ENCODE data around the gene COL9A2.
"Not testable (repeated sequence)": the region's sequence is repeated elsewhere in the genome, so short reads cannot be mapped to it uniquely, and the experiment has no call there.

COL9A2 gene

DNA sequence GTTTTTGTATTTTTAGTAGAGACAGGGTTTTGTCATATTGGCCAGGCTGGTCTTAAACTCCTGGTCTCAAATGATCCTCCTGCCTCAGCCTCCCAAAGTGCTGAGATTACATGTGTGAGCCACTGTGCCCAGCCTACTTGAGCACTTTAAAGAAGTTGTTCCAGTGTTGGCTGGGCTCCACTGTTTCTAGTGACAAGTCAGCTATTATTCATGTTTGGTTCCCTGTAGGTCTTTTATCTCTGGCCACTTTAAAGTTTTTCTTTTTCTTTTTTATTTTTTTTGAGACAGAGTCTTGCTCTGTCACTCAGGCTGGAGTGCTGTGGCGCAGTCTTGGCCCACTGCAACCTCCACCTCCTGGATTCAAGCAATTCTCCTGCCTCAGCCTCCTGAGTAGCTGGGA is 14.3 kb upstream of the COL9A2 start:
- DNase-seq; in situ Hi-C loops (cut with MboI; ENCODE audit: low pct_unique_long_range_greater_than_20kb, low sequenced_read_pairs): not testable (repeated sequence)

DNA sequence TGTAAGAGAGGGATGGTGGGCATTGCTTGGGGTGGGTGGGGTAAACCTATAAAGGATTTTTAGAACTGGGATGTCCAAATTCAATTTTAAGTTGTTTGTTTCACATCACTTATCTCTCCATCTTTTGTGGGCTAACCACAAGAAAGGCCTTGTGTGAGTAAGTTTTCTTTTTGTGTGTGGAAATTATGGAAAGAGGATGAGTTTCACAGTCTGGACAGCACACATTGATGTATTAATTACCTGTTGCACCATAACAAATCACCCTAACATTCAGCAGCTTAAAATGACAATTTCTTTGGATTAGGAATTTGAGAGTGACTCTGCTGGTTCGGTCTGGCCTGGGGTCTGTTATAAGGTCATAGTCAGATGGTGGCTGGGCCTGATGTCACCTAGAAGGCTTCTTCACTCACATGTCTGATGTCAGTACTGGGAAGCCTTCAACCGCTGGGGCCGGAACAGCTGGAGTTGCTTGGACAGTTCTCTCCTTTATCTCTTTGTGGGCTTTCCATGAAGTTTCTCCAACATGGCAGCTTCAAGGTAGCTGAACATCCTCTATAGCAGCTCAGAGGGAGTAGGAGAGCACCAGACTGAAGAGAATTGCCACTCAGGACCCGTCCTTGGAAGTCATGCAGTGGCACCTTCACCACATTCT is 2.0 kb upstream of the COL9A2 start:
- no peak for DNase-seq
- in situ Hi-C loops (cut with MboI; ENCODE audit: low pct_unique_long_range_greater_than_20kb, low sequenced_read_pairs): no loop called here

DNA sequence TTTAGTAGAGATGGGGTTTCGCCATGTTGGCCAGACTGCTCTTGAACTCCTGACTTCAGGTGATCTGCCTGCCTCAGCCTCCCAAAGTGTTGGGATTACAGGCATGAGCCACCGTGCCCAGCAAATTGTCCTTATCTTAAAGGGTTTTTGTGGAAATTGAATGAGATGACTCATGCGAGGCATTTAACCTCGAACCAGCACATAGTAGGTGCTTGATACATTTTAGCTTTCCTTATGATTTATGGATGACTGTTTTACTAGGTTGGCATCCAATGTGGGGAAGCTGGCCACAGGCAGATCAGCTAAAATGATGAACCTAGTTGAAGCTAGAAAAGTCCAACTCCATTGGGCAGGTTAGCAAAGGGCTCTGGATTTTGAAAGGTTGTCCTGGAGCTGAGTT is 1.4 kb upstream of the COL9A2 start:
- DNase-seq: no peak
- in situ Hi-C loops (cut with MboI; ENCODE audit: low pct_unique_long_range_greater_than_20kb, low sequenced_read_pairs): no loop called here

DNA sequence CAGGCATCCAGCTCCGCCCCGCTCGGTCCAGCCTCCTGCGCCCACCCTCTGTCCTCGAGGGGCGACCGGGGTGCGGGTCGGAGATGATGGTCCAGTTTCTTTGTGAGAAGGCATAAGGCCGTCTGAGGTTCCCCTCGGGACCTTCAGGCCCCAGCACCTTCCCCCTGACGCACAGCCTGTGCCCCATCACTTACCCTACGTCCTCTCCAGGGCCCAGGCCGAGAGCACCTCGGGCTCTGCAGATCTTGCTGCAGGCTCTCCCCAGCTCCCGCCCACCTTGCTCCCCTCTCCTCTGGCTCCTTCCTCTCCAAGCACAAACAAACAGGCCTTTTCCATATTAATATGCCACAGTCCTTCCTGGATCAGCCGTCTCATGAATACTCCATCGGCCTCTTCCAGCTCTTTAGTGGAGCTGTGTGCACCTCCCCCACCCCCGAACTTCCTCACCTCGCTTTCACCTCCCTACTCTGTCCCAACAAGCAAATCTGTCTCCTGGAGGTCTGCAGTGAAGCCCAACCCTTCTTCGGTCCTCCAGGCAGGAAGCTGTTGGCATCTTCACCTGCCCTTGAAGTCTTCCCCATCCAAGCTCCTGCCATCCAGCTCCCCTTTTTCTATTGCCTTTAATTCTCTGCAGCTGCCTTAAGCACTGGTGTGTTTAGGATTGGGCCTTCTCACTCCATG is 448 bp upstream of the COL9A2 start:
- in situ Hi-C loops (cut with MboI; ENCODE audit: low pct_unique_long_range_greater_than_20kb, low sequenced_read_pairs): no loop called here
- no peak for DNase-seq

DNA sequence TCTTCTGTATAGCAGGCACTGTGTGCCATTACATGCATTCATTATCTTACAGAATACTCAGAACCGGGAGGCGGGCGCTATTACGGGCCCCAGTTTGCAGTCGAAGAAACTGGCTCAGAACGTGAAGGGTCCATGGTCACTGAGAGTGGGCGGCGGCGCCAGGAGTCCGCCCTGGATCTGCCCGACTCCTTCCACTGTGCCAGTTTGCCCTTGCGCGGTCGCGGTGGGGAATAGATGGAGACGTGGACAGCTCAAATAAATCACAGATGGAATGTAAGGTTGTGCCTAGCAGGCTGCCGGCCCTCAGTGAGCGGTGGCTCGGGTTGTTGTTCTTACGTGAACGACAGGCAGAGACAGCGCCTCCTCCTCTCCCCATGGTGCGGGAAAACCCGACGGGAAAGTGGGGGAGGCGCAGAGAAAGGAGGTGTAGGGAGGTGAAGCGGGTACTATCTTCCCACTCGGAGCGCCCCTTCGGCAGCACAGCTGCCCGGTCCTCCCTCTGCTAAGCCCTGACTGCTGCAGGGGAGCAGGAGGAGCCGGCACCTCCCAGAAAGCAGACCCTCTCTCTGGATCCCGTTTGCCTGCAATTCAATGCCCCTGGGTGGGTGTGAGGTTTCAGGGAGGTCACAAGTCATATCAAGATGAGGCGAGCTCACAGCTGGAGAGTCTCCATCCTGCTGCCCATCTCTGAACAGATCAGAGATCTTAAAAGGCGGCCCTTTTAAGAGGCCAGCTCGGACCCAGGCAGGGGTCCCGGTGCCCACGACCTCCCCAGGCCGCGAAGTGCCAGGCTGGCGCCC is 1.1 kb downstream of the COL9A2 start:
- no peak for DNase-seq
- in situ Hi-C loops (cut with MboI; ENCODE audit: low pct_unique_long_range_greater_than_20kb, low sequenced_read_pairs): no loop called here

DNA sequence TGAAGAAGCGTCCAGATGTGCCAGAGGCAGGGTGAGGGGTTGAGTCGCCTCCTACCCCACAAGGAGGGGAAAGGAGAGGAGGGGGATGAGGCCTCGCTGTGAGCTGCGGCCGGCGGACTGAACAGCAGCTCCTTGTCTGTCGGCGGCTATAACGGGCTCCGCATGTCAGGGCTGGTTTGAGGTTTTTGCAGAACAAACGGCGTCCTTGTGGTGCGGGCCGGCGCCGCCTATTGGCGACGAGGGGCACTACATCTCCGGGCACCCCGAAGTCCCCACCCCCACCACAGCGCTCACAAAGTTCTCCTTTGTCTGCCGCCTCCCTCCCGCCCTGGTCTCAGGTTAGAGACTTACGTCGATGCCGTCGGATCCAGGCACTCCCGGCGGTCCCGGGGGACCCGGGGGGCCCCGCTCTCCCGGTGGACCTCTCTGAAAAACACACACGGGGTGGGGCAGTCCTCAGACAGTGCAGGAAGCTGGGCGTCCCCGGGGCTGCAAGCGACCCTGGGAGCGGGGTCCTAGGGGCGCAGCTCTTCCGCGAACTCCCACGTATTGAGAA is 1.8 kb downstream of the COL9A2 start:
- in situ Hi-C loops (cut with MboI; ENCODE audit: low pct_unique_long_range_greater_than_20kb, low sequenced_read_pairs): no loop called here

DNA sequence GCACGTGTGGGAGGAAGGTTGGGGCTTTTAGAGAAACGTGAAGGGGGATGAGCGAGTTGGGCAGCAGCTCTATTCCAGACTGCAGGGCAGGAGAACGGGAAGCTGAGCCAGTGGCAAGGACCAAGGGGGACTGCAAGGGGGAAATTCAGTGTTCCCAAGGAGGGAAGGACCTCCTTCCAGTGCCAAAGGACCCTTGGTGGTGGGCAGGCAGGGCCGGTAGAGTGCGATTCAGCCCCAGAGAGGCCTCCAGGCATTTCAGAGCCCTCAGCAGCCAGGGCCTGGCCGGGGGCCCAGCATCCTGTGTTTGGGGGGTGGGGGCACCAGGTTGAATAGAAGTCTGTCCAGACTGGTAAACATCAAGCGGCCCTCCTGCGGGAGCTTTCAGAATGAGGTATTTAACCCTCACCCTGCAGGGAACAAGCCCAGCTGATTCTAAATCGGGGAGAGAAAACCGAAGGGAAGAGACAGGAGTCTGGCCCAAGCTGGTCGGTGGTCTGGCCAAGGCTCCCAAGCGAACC is 2.3 kb downstream of the COL9A2 start:
- no peak for DNase-seq
- in situ Hi-C loops (cut with MboI; ENCODE audit: low pct_unique_long_range_greater_than_20kb, low sequenced_read_pairs): no loop called here

More for the DNA sequence above, 1.8 kb downstream of the COL9A2 start:
- DNase-seq: peak; percentile 96

DNA sequence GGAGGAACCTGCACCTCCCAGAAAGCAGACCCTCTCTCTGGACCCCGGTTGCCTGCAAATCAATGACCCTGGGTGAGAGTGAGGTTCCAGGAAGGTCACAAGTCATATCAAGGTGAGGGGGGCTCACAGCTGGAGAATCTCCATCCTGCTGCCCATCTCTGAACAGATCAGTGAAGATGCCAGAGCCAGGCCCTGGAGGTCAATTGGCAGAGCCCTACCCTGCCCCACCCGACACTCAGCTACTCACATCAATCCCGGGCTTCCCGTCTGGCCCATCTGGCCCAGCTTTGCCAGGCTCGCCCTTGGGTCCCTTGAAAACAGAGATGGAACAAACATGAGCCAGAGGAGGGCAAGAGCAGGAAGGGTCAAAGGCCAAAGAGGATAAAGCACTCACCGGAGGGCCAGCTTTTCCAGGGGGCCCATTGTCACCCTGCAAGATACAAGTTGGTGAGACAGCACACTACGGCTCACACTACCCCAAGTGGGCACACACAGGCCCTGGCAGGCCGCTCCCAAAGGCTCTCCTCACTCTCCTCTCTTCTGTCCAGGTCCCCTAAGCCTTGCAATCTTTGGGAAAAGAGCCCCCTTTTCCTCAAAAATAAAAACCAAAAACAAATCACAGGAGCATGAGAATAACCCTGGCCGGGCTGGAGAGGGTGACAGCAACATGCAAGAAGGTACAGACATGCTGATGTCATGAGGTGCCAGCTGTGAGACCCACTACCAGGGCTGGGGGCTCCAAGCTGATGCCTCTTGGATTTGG is 2.9 kb downstream of the COL9A2 start:
- in situ Hi-C loops (cut with MboI; ENCODE audit: low pct_unique_long_range_greater_than_20kb, low sequenced_read_pairs): no loop called here

DNA sequence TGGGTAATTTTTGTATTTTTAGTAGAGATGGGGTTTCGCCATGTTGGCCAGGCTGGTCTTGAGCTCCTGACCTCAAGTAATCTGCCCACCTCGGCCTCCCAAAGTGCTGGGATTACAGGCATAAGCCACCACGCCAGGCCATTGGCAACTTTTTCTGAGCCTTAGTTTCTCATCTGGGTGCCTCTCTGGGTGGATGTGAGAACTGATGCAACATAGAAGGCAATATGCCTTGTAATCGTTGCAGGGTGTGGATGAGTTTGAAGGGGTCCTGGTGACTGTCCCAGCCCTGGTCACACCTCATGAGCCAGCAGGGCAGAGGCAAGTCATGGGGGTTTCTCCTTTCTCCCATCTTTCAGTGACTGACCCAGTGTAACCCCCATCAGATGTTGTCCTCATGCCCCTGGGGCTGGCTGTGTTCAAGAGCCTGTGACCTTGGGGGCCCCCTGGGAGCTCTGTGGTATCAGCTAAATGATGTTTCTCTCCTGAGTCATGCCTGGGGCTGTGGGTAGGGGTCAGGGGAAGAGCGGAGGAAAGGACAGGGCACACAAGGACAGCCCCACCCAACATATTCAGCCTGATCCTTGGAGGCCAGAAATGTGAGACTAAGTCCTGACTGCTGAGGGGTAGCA is 3.6 kb downstream of the COL9A2 start:
- in situ Hi-C loops (cut with MboI; ENCODE audit: low pct_unique_long_range_greater_than_20kb, low sequenced_read_pairs): no loop called here
- DNase-seq: no peak

More for the DNA sequence above, 2.9 kb downstream of the COL9A2 start:
- DNase-seq: no peak

DNA sequence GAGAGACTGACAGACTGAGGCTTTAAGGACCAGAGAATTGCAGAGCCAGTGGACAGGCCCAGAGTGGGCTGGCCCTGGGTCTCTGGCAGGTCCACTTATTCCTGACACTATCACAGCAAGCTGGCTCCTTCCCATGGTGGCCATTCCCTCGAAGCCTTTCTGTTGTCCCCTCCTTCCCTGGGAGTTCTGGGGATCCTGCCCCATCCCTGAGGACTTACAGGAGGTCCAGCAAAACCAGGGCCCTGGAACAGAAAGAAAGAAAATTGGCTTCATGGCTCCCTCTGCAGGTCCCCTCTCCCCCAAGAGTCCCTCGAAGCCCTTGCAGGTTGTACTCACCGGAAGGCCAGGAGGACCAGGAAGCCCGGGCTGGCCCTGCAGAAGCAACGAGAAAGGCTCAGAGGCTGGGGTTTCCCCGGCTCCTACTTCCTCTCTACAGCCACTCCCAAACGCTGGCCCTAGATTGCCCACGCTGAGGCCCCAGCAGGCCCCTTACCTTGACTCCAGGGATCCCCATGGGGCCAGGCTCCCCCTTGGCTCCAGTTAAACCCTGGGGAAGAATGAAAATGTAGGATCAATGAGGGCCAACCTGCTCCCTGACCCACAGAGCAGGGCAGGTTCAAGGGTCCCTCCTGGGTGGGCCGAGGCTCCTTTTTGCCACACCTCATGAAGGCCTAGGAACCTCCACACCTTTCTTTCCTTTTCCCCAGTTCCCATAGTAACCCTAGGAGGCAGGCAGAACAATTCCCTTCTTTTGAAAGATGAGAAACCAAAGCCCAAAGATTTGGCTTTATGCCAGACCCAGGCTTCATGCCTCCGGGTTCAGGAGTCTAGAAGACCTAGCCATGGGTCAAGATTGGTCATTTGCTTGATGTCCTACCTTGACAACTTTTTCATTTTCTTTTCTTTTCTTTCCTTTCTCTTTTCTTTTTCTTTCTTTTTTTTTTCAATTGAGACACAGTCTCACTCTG is 4.6 kb downstream of the COL9A2 start:
- in situ Hi-C loops (cut with MboI; ENCODE audit: low pct_unique_long_range_greater_than_20kb, low sequenced_read_pairs): no loop called here
- peak; percentile 79 for DNase-seq

DNA sequence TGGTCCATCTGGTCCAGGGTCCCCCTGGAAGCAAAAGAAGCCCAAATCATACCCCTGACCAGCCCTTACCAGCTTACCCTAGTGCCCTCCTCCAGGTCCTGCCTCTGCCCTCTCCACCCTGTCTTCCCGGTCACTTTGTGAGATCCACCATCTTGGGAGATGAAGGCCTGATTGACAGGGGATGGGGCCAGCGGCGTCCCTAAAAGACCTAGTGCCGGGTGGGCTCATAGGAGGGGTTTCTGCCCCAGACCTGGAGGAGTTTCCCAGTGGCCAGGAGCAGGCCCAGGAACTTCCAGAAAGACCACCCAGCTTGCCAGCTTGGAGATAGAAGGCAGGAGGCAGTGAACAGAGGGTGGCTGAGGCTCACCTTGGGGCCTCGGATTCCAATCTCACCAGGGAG is 5.4 kb downstream of the COL9A2 start:
- in situ Hi-C loops (cut with MboI; ENCODE audit: low pct_unique_long_range_greater_than_20kb, low sequenced_read_pairs): no loop called here
- DNase-seq: no peak

DNA sequence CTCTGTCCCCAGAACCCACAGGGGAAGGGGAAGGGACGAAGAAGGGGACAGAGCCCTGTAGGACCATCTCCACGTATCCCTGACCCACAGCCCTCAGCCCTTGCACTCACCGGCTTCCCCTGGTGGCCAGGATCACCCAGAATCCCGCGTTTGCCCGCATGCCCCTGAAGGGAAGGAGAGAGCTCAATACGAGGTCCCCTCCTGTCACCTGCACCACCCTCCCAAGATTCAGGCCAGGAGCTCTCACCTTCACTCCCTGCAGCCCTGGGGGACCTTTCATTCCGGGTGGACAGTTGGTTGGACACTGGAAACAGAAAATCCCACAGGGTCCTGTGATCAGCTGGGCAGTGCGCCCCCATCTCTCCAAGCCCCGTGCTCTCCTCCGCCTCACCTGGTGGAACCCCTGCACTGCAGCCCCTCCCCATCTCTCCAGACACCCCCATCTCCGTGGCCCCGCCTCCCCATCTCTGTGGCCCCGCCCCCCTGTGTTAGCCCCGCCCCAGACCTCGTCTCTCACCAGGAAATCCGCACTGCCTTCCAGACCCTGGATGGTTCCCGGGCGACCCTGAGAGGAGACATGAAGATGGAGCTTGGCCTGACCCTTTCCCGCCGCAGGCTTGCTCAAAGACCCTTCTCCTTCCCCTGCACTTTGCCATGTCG is 6.0 kb downstream of the COL9A2 start:
- in situ Hi-C loops (cut with MboI; ENCODE audit: low pct_unique_long_range_greater_than_20kb, low sequenced_read_pairs): no loop called here
- no peak for DNase-seq

DNA sequence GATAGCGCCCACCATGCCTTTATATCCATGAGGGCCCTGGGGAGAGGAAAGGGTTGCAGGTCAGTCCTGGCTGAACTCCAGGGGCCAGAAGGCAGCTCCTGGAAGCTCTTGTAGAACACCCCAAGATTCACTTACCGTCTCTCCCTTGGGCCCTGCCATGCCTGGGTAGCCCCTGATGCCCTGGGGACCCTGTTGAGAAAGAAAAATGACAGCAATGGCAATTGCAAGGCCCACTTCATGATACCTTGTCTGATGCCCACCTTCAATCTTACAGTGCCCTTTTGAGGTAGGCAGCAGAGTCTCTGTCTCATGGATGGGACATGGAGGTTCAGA is 7.0 kb downstream of the COL9A2 start:
- DNase-seq: no peak
- in situ Hi-C loops (cut with MboI; ENCODE audit: low pct_unique_long_range_greater_than_20kb, low sequenced_read_pairs): no loop called here

DNA sequence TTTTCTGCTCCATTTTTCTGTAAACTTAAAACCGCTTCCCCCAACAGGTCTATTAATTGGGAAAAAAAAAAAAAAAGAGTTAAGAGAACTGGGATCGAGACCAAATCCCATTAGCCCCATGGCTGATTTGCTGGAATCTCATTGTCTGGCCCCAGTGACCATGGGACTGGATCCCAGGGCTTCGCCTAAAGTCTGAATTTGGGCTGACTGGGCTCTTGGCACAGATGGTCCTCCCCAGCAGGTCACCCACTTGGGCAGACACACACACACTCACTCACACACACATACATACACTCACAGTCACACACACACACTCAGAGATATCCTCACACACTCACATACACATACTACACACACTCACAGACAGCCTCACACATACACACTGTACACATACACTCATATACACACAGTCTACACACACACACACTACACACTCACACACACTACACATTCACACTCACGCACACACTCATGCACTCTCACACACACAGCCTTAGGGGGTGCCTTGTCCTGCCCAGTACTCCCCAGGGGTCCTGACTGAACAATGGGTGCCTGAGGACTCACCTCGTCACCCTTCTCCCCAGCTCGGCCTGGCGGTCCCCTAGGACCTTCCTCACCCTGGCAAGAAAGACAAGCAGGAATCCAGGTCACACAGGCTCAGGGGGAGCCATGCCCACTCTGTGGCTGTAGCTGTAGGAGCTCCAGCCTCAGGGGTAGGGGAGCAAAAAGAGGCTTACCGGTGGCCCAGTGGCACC is 7.5 kb downstream of the COL9A2 start:
- DNase-seq: no peak
- in situ Hi-C loops (cut with MboI; ENCODE audit: low pct_unique_long_range_greater_than_20kb, low sequenced_read_pairs): no loop called here

DNA sequence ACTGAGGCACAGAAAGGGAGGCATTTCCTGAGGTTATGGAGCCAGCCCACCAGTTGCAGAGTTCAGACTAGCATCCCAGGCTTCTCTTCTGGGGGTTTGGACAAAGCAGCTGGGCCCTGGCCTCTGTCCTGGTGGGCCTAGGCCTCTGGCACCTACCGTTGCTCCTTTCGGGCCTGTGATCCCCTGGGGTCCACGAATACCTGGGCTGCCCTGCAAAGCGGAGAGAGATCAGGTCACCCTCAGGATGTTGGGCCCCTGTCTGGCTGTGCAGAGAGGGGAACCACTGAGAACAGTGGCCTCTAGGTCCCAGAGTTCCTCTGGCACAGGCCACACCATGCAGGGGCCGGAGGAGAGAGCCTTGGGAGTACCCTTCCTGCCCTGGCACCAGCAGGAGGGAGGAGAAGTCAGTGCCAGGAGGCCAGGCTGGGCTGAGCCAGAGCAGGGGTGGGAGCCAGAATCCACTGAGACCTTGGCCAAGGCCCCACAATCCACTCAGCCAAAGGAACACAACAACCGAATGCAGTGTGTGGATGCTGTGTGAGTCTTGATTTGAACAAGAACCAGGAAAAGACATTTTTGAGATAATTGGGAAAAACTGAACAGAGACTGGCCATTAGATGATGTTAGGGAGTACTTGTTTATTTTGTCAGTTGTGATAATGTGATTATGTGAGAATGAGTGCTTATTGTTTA is 8.9 kb downstream of the COL9A2 start:
- no peak for DNase-seq
- in situ Hi-C loops (cut with MboI; ENCODE audit: low pct_unique_long_range_greater_than_20kb, low sequenced_read_pairs): no loop called here

DNA sequence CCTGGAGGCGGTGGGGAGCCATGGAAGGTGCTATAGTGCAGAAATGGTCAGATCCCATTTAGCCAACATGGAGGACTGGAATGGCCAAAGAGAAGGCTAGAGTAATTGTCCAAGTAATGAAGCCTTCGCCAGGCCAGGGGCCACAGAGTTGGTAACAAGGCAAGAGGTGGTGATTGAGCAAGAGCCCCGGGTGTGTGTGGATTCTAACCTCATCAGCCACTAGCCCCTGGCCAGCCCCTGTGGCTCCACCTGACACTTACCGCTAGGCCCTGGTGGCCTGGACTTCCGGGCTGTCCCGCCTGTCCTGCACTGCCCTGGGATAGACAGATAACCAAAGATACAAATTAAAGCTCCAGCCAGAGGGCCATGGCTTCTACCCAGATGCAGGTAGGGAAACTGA is 9.9 kb downstream of the COL9A2 start:
- in situ Hi-C loops (cut with MboI; ENCODE audit: low pct_unique_long_range_greater_than_20kb, low sequenced_read_pairs): no loop called here
- DNase-seq: no peak

Data from KBM-7 (cell line).